ENCODE data around the gene USP6. TPM values are rescaled to one million over a fixed set of nuclear protein-coding genes. Genes with fewer than 3 reads are reported as not detected.
"Not testable (repeated sequence)": the region's sequence is repeated elsewhere in the genome, so short reads cannot be mapped to it uniquely, and the experiment has no call there.

Gene USP6
- total RNA-seq, 1 donor: not detected

GRCh38 chr17:5120036-5120435, 4.2 kb downstream of the USP6 start:
- H3K36me3 ChIP-seq (ENCODE audit: insufficient read depth, low read length): no peaks in the 10 kb centered on the region
- H2AFZ ChIP-seq (ENCODE audit: low read length): no peak overlapping the region
- H4K20me1 ChIP-seq (ENCODE audit: insufficient read depth, low read length): no peaks in the 10 kb centered on the region
- DNase-seq (ENCODE audit: insufficient read length, low spot score, missing footprints): no peak
- no peak overlapping the region for H3K27ac ChIP-seq (ENCODE audit: low read depth, low read length)
- no peaks in the 10 kb centered on the region for H3K79me2 ChIP-seq (ENCODE audit: insufficient read depth, low read length)
- no peaks in the 10 kb centered on the region for H3K4me1 ChIP-seq (ENCODE audit: insufficient read depth, low read length)
- no peak overlapping the region for H3K4me3 ChIP-seq (ENCODE audit: insufficient read depth, low read length)
- peaks cover 37% of the 10 kb centered on the region for H3K27me3 ChIP-seq (ENCODE audit: insufficient read depth, low read length)
- no peaks in the 10 kb centered on the region for H3K9me3 ChIP-seq (ENCODE audit: low read depth, low read length)
- TF ChIP-seq, protein P1, sequence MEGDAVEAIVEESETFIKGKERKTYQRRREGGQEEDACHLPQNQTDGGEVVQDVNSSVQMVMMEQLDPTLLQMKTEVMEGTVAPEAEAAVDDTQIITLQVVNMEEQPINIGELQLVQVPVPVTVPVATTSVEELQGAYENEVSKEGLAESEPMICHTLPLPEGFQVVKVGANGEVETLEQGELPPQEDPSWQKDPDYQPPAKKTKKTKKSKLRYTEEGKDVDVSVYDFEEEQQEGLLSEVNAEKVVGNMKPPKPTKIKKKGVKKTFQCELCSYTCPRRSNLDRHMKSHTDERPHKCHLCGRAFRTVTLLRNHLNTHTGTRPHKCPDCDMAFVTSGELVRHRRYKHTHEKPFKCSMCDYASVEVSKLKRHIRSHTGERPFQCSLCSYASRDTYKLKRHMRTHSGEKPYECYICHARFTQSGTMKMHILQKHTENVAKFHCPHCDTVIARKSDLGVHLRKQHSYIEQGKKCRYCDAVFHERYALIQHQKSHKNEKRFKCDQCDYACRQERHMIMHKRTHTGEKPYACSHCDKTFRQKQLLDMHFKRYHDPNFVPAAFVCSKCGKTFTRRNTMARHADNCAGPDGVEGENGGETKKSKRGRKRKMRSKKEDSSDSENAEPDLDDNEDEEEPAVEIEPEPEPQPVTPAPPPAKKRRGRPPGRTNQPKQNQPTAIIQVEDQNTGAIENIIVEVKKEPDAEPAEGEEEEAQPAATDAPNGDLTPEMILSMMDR (IDR thresholded peaks at IDR 0.05; ENCODE audit: extremely low read depth, low read depth, low read length): no peak
- no peak overlapping the region for H3K4me2 ChIP-seq (ENCODE audit: insufficient read depth, low read length)

GRCh38 chr17:5120436-5121185, 4.8 kb downstream of the USP6 start:
- H2AFZ ChIP-seq (ENCODE audit: low read length); H3K4me1 ChIP-seq (ENCODE audit: insufficient read depth, low read length); H3K27ac ChIP-seq (ENCODE audit: low read depth, low read length); H3K79me2 ChIP-seq (ENCODE audit: insufficient read depth, low read length); H3K9me3 ChIP-seq (ENCODE audit: low read depth, low read length); H3K4me2 ChIP-seq (ENCODE audit: insufficient read depth, low read length); H3K4me3 ChIP-seq (ENCODE audit: insufficient read depth, low read length); H3K36me3 ChIP-seq (ENCODE audit: insufficient read depth, low read length); DNase-seq (ENCODE audit: insufficient read length, low spot score, missing footprints); H4K20me1 ChIP-seq (ENCODE audit: insufficient read depth, low read length): not testable (repeated sequence)
- H3K27me3 ChIP-seq (ENCODE audit: insufficient read depth, low read length): peaks cover 34% of the 10 kb centered on the region

DNA sequence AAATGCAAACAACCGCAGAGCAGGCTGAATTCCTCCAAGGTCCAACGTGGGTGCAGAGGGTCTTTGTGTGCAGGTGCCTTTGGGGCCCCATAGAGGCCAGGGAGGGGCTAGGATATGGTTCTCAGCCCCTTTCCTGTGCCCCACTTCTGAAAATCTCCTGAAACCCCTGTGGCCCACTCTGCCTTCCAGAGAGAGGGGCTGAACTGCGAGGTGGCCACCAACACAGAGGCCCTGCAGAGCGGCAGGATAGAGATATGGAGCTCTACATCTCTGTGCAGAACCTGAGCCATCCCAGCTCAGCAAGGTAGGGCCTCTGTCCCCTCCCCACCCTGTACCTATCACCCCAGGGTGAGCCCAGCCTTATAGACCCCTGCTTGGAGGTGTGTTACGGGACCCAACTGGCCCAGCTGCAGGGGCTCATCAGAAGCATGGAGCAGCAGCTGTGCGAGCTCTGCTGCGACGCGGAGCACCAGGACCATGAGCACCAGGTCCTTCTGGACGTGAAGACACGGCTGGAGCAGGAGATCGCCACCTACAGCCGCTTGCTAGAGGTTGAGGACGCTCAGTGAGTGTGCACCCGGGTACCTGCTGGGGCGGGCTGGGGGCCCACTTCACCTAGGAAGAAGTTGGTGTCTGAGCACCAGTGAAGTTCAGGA, 5.5 kb downstream of the USP6 start:
- Histone ChIP-seq H3K36me3 (ENCODE audit: insufficient read depth, low read length) (no peaks in the 10 kb centered on the region), H4K20me1 (ENCODE audit: insufficient read depth, low read length) (no peaks in the 10 kb centered on the region), H2AFZ (ENCODE audit: low read length) (no peak overlapping the region), H3K27me3 (ENCODE audit: insufficient read depth, low read length) (peaks cover 27% of the 10 kb centered on the region), H3K4me3 (ENCODE audit: insufficient read depth, low read length) (no peak overlapping the region), H3K4me2 (ENCODE audit: insufficient read depth, low read length) (no peak overlapping the region), H3K9me3 (ENCODE audit: low read depth, low read length) (no peaks in the 10 kb centered on the region), H3K4me1 (ENCODE audit: insufficient read depth, low read length) (no peaks in the 10 kb centered on the region), H3K27ac (ENCODE audit: low read depth, low read length) (no peak overlapping the region), H3K79me2 (ENCODE audit: insufficient read depth, low read length) (no peaks in the 10 kb centered on the region)
- DNase-seq (ENCODE audit: insufficient read length, low spot score, missing footprints): no peak
- TF ChIP-seq, protein P1 (IDR thresholded peaks at IDR 0.05; ENCODE audit: extremely low read depth, low read depth, low read length): no peak

DNA sequence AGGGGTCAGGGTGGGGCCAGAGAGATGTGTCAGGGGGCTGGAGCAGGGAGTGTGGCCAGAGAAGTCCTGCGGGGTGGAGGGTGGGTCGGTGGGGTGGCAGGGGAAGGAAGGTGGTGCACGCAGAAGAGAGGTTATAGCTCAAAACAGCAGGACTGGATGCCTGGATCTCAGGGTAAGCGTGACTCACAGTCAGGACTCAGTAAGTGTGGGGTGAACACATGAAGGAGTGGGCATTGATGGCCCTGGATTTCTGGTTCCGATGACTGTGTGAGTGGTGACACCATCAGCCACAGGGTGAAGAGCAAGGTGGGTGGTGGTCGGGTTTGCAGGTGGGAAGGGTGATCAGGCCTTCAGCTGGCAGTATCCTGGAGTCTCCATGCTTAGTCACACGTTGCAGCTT, 6.2 kb downstream of the USP6 start:
- not testable (repeated sequence) for DNase-seq (ENCODE audit: insufficient read length, low spot score, missing footprints); H3K79me2 ChIP-seq (ENCODE audit: insufficient read depth, low read length); H3K9me3 ChIP-seq (ENCODE audit: low read depth, low read length); H3K36me3 ChIP-seq (ENCODE audit: insufficient read depth, low read length); H3K4me1 ChIP-seq (ENCODE audit: insufficient read depth, low read length); H3K27ac ChIP-seq (ENCODE audit: low read depth, low read length); H4K20me1 ChIP-seq (ENCODE audit: insufficient read depth, low read length); H2AFZ ChIP-seq (ENCODE audit: low read length)
- Histone ChIP-seq H3K27me3 (ENCODE audit: insufficient read depth, low read length) (peaks cover 21% of the 10 kb centered on the region), H3K4me3 (ENCODE audit: insufficient read depth, low read length) (peak overlapping the region; percentile 56), H3K4me2 (ENCODE audit: insufficient read depth, low read length) (peak overlapping the region; percentile 71)
